HCT116 (cell line): ENCODE measurements around the gene ZNF708. TPM values are rescaled to one million over a fixed set of nuclear protein-coding genes. Genes with fewer than 3 reads are reported as not detected.
"Not testable (repeated sequence)": the region's sequence is repeated elsewhere in the genome, so short reads cannot be mapped to it uniquely, and the experiment has no call there.

Source experiments
- ATAC-seq: fragments of 200-7000 bp; cut with Tn5 transposase; 2 replicates; pipeline ENCODE4 v1.9.1; 2020; ENCODE audit warnings: mild to moderate bottlenecking, moderate library complexity
- BruUV-seq: library from RNA; stranded (reverse); fragments of 400-500 nt; replicated peaks from 2 replicates; lab custom pipeline; 2021; lab: Mats Ljungman, UMichigan
- CTCF ChIA-PET: fragments of 300-600 bp; sonication (Branson Sonifier 250); formaldehyde crosslinking; loops from one replicate; lab custom pipeline; 2021; ENCODE audit warnings: antibody characterized with exemption; lab: Charles Lee
- POLR2A ChIA-PET: fragments of 300-600, 350-600 bp; sonication (Branson Sonifier 250); formaldehyde crosslinking; loops from one replicate; lab custom pipeline; 2021; ENCODE audit warnings: antibody characterized with exemption; lab: Charles Lee
- RAD21 ChIA-PET, 2 experiments: fragments of 300-600 bp; sonication (Branson Sonifier 250); formaldehyde crosslinking; loops; one replicate each; lab custom pipeline; 2023; ENCODE audit warnings: low total read pairs in 2 of 2; ENCODE audit not compliant: uncharacterized antibody in 2 of 2, unreplicated experiment in 2 of 2, low non-redundant PET in 1 of 2; lab: Charles Lee
- DNase-seq: peaks from one replicate; pipeline ENCODE4 v3.0.0-alpha.2; 2010; ENCODE audit warnings: low read depth, low spot score
- H2AFZ ChIP-seq: fragments of 200-600 bp; shearing (Covaris generic), sonication (generic); 2 replicates; pipeline ENCODE4 v1.6.1; 2017; ENCODE audit warnings: low read depth, mixed run types, mixed read lengths, antibody characterized with exemption, low read length; ENCODE audit not compliant: poor library complexity, severe bottlenecking
- H3K27ac ChIP-seq: 2 replicates; pipeline ENCODE4 v1.5.1; 2012; ENCODE audit warnings: low read depth, low read length
- H3K27me3 ChIP-seq: fragments of 200-600 bp; sonication (generic); 2 replicates; pipeline ENCODE4 v1.6.1; 2016; ENCODE audit warnings: mixed run types, low read length, mixed read lengths; ENCODE audit not compliant: insufficient read depth
- H3K36me3 ChIP-seq, 2 experiments: fragments of 200-500 bp in 1 of 2; fragments of 200-600 bp in 1 of 2; sonication (Bioruptor generic) in 1 of 2; sonication (generic) in 1 of 2; 2 replicates each; pipeline versions ENCODE4 v1.5.1 to v1.6.1; 2014 to 2016; ENCODE audit warnings: low read length in 2 of 2, inconsistent platforms in 1 of 2, mixed read lengths in 1 of 2, mixed run types in 1 of 2; ENCODE audit not compliant: insufficient read depth in 2 of 2, control insufficient read depth in 1 of 2
- H3K4me1 ChIP-seq, 2 experiments: fragments of 200-600 bp in 1 of 2; sonication (generic) in 1 of 2; 2 replicates each; pipeline versions ENCODE4 v1.5.1 to v1.6.1; 2012 to 2017; ENCODE audit warnings: low read length in 2 of 2, inconsistent platforms in 1 of 2, mild to moderate bottlenecking in 1 of 2, mixed read lengths in 1 of 2, mixed run types in 1 of 2, moderate library complexity in 1 of 2; ENCODE audit not compliant: insufficient read depth in 2 of 2, control insufficient read depth in 1 of 2
- H3K4me2 ChIP-seq: fragments of 200-600 bp; sonication (generic); 2 replicates; pipeline ENCODE4 v1.6.1; 2017; ENCODE audit warnings: mixed run types, low read length, mixed read lengths
- H3K4me3 ChIP-seq, 2 experiments: fragments of 200-600 bp in 1 of 2; sonication (generic) in 1 of 2; replicated peaks in 1 of 2; 2 replicates each; pipeline ENCODE4 v1.5.1; 2011 to 2016; ENCODE audit warnings: low read length in 2 of 2, control low read depth in 1 of 2, low read depth in 1 of 2, mild to moderate bottlenecking in 1 of 2, mixed read lengths in 1 of 2, mixed run types in 1 of 2
- H3K79me2 ChIP-seq: fragments of 200-600 bp; sonication (generic); 2 replicates; pipeline ENCODE4 v1.6.1; 2017; ENCODE audit warnings: mild to moderate bottlenecking, mixed run types, low read length, moderate library complexity, mixed read lengths; ENCODE audit not compliant: insufficient read depth
- H3K9ac ChIP-seq: fragments of 200-600 bp; sonication (generic); 2 replicates; pipeline ENCODE4 v1.6.1; 2016; ENCODE audit warnings: low read length, mixed read lengths
- H3K9me2 ChIP-seq: fragments of 200-600 bp; sonication (generic), shearing (Covaris generic); 2 replicates; pipeline ENCODE4 v1.6.1; 2017; ENCODE audit warnings: mixed run types, mild to moderate bottlenecking, moderate library complexity; ENCODE audit not compliant: insufficient read depth
- H3K9me3 ChIP-seq, 2 experiments: fragments of 200-500 bp in 1 of 2; fragments of 200-600 bp in 1 of 2; sonication (Bioruptor generic) in 1 of 2; sonication (generic) in 1 of 2; 2 replicates each; pipeline ENCODE4 v1.6.1; 2014 to 2017; ENCODE audit warnings: low read length in 2 of 2, mixed read lengths in 2 of 2, inconsistent platforms in 1 of 2, low read depth in 1 of 2, mild to moderate bottlenecking in 1 of 2, mixed run types in 1 of 2, moderate library complexity in 1 of 2; ENCODE audit not compliant: control insufficient read depth in 1 of 2, insufficient read depth in 1 of 2
- H4K20me1 ChIP-seq: fragments of 200-600 bp; sonication (generic), shearing (Covaris generic); 2 replicates; pipeline ENCODE4 v1.6.1; 2017; ENCODE audit warnings: mixed run types, mild to moderate bottlenecking, moderate library complexity; ENCODE audit not compliant: insufficient read depth
- CEBPB ChIP-seq: IDR thresholded peaks from 2 replicates; pipeline ENCODE4 v1.6.1; 2012; ENCODE audit warnings: low read depth
- ELF1 ChIP-seq: IDR thresholded peaks from 2 replicates; pipeline ENCODE4 v1.6.1; 2012; ENCODE audit warnings: low read depth, borderline replicate concordance
- EZH2 ChIP-seq: fragments of 200-600 bp; sonication (generic); IDR thresholded peaks from 2 replicates; pipeline ENCODE4 v1.6.1; 2017; ENCODE audit warnings: antibody characterized with exemption, mixed run types
- FOSL1 ChIP-seq: IDR thresholded peaks from 2 replicates; pipeline ENCODE4 v1.6.1; 2012; ENCODE audit warnings: low read depth
- POLR2AphosphoS5 ChIP-seq: IDR thresholded peaks from 2 replicates; pipeline ENCODE4 v1.6.1; 2011; ENCODE audit warnings: mild to moderate bottlenecking, low read depth, low read length, moderate library complexity
- RAD21 ChIP-seq: IDR thresholded peaks from 2 replicates; pipeline ENCODE4 v1.6.1; 2012; ENCODE audit warnings: low read depth, mild to moderate bottlenecking
- SIN3A ChIP-seq: IDR thresholded peaks from 2 replicates; pipeline ENCODE4 v1.6.1; 2012; ENCODE audit warnings: low read depth
- SP1 ChIP-seq: IDR thresholded peaks from 2 replicates; pipeline ENCODE4 v1.6.1; 2012; ENCODE audit warnings: low read depth
- ZBTB33 ChIP-seq: IDR thresholded peaks from 2 replicates; pipeline ENCODE4 v1.6.1; 2011; ENCODE audit warnings: mild to moderate bottlenecking, low read length, moderate library complexity; ENCODE audit not compliant: insufficient replicate concordance; ENCODE audit errors: extremely low read depth
- intact Hi-C: fragments of 100-400 bp; cut with micrococcal nuclease; formaldehyde crosslinking; loops from 2 replicates; pipeline ENCODE4 v1.10.0; 2022
- total RNA-seq: library from RNA; stranded (reverse); gene quantifications from one replicate; pipeline ENCODE4 v1.2.1, GENCODE V29; 2021; ENCODE audit not compliant: unreplicated experiment
- TF ChIP-seq, protein P1 (sequence below): IDR thresholded peaks from 2 replicates; pipeline ENCODE4 v1.6.1; 2012
- TF ChIP-seq, protein P2 (sequence below): IDR thresholded peaks from 2 replicates; pipeline ENCODE4 v1.6.1; 2012; ENCODE audit warnings: low read depth
- TF ChIP-seq, protein P3 (sequence below): IDR thresholded peaks from 2 replicates; pipeline ENCODE4 v1.6.1; 2012

Gene ZNF708
- total RNA-seq, 1 experiment from 2014 or later, result 5.3 TPM

- TF ChIP-seq, protein P1, sequence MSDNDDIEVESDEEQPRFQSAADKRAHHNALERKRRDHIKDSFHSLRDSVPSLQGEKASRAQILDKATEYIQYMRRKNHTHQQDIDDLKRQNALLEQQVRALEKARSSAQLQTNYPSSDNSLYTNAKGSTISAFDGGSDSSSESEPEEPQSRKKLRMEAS, result no peak
- TF ChIP-seq EZH2, result no peak
- TF ChIP-seq CEBPB, result no peak
- TF ChIP-seq ELF1, result peak; percentile 63
Measured at GRCh38 chr19:21358768-21359451, 29.7 kb upstream of the ZNF708 start, which contains the start of gene ZNF738 (continued).

GRCh38 chr19:21352830-21353229 lies 23.6 kb upstream of the ZNF708 start:
- POLR2A ChIA-PET, result interaction anchor here (0.8 kb wide), 1 partner anchor 24 kb away, joined by 3 read pairs; the partner anchor contains the start of gene ZNF708
- no peak overlapping the region for H3K4me3 ChIP-seq
- H3K9me3 ChIP-seq, result no peaks in the 10 kb centered on the region
- no peak overlapping the region for H3K27ac ChIP-seq
- H3K4me2 ChIP-seq, result no peak overlapping the region
- intact Hi-C loops, result no loop called here
- no peaks in the 10 kb centered on the region for H3K9me2 ChIP-seq
- H2AFZ ChIP-seq, result no peak overlapping the region
- H3K27me3 ChIP-seq, result no peaks in the 10 kb centered on the region
- BruUV-seq, result no TSS peak
- RAD21 ChIA-PET, result no interaction called here
- TF ChIP-seq FOSL1, result no peak
- TF ChIP-seq, protein P2, sequence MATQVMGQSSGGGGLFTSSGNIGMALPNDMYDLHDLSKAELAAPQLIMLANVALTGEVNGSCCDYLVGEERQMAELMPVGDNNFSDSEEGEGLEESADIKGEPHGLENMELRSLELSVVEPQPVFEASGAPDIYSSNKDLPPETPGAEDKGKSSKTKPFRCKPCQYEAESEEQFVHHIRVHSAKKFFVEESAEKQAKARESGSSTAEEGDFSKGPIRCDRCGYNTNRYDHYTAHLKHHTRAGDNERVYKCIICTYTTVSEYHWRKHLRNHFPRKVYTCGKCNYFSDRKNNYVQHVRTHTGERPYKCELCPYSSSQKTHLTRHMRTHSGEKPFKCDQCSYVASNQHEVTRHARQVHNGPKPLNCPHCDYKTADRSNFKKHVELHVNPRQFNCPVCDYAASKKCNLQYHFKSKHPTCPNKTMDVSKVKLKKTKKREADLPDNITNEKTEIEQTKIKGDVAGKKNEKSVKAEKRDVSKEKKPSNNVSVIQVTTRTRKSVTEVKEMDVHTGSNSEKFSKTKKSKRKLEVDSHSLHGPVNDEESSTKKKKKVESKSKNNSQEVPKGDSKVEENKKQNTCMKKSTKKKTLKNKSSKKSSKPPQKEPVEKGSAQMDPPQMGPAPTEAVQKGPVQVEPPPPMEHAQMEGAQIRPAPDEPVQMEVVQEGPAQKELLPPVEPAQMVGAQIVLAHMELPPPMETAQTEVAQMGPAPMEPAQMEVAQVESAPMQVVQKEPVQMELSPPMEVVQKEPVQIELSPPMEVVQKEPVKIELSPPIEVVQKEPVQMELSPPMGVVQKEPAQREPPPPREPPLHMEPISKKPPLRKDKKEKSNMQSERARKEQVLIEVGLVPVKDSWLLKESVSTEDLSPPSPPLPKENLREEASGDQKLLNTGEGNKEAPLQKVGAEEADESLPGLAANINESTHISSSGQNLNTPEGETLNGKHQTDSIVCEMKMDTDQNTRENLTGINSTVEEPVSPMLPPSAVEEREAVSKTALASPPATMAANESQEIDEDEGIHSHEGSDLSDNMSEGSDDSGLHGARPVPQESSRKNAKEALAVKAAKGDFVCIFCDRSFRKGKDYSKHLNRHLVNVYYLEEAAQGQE, result no peak
- no peak for TF ChIP-seq POLR2AphosphoS5
- TF ChIP-seq RAD21, result no peak
- no peak for TF ChIP-seq SP1
- no peak for TF ChIP-seq ELF1
- TF ChIP-seq SIN3A, result no peak
- TF ChIP-seq, protein P3, sequence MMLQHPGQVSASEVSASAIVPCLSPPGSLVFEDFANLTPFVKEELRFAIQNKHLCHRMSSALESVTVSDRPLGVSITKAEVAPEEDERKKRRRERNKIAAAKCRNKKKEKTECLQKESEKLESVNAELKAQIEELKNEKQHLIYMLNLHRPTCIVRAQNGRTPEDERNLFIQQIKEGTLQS, result no peak
- no peak for TF ChIP-seq ZBTB33
- DNase-seq (no peak), ATAC-seq (no peak)
- CTCF ChIA-PET, result no interaction called here
- H4K20me1 ChIP-seq, result no peaks in the 10 kb centered on the region
- H3K79me2 ChIP-seq, result no peaks in the 10 kb centered on the region
- no peaks in the 10 kb centered on the region for H3K4me1 ChIP-seq
- no peaks in the 10 kb centered on the region for H3K36me3 ChIP-seq
- H3K9ac ChIP-seq, result no peak overlapping the region

DNA sequence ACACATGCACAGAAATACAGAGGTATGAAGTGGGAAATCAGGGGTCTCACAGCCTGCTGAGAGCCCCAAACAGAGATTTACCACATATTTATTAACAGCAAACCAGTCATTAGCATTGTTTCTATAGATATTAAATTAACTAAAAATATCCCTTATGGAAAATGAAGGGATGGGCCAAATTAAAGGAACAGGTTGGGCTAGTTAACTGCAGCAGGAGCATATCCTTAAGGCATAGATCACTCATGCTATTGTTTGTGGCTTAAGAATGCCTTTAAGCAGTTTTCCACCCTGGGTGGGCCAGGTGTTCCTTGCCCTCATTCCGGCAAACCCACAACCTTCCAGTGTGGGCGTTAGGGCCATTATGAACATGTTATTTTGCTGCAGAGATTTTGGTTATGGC lies 15.6 kb upstream of the ZNF708 start:
- H3K36me3 ChIP-seq, H3K4me1 ChIP-seq, H3K27ac ChIP-seq, RAD21 ChIA-PET, H3K9me2 ChIP-seq, intact Hi-C loops, H3K27me3 ChIP-seq, BruUV-seq, H3K9me3 ChIP-seq, H3K4me3 ChIP-seq, H2AFZ ChIP-seq, DNase-seq, ATAC-seq, H3K79me2 ChIP-seq, H3K9ac ChIP-seq, POLR2A ChIA-PET, CTCF ChIA-PET, H3K4me2 ChIP-seq, H4K20me1 ChIP-seq: not testable (repeated sequence)
